ENCODE data around the gene SP9. TPM values are rescaled to one million over a fixed set of nuclear protein-coding genes. Genes with fewer than 3 reads are reported as not detected.
"Not testable (repeated sequence)": the region's sequence is repeated elsewhere in the genome, so short reads cannot be mapped to it uniquely, and the experiment has no call there.

SP9 gene
- total and polyA plus RNA-seq, 4 donors: not detected

GRCh38 chr2:174350018-174350417, 15.3 kb downstream of the SP9 start:
- peak in 1 of 3 donors; percentile 19 for DNase-seq
- Histone ChIP-seq H3K36me3 (ENCODE audit: control insufficient read depth in 4 of 4, insufficient read depth in 4 of 4, low read length in 4 of 4) (peaks cover 6 to 14% (median 10%) of the 10 kb centered on the region in 4 donors), H3K9ac (ENCODE audit: insufficient read depth in 1 of 2, low read length in 2 of 2) (no peak overlapping the region), H3K27ac (ENCODE audit: low read depth in 1 of 2, low read length in 1 of 2) (no peak overlapping the region), H3K4me1 (ENCODE audit: control insufficient read depth in 5 of 5, insufficient read depth in 5 of 5, low read length in 5 of 5) (no peaks in the 10 kb centered on the region), H3K4me3 (no peak overlapping the region), H3K9me3 (ENCODE audit: control insufficient read depth in 4 of 4, insufficient read depth in 3 of 4, low read length in 3 of 4) (no peaks in the 10 kb centered on the region), H3K27me3 (ENCODE audit: control insufficient read depth in 3 of 3, insufficient read depth in 3 of 3, low read length in 2 of 3) (peaks cover 0 to 6% (median 5%) of the 10 kb centered on the region in 3 donors)
- no peak for ATAC-seq (ENCODE audit: insufficient read depth, low FRiP score)
- WGBS, 2 donors: 86 to 90% methylated on average over 2 of the region's 2 CpGs
- TF ChIP-seq CTCF (IDR thresholded peaks at IDR 0.05; ENCODE audit: control extremely low read depth, extremely low read depth): no peak

- H3K27me3 ChIP-seq (ENCODE audit: control insufficient read depth in 3 of 3, insufficient read depth in 3 of 3, low read length in 2 of 3): no peaks in the 10 kb centered on the region
- ATAC-seq (ENCODE audit: insufficient read depth, low FRiP score): no peak
- H3K9me3 ChIP-seq (ENCODE audit: control insufficient read depth in 4 of 4, insufficient read depth in 3 of 4, low read length in 3 of 4): no peaks in the 10 kb centered on the region
- H3K4me1 ChIP-seq (ENCODE audit: control insufficient read depth in 5 of 5, insufficient read depth in 5 of 5, low read length in 5 of 5): no peaks in the 10 kb centered on the region
- 96 to 97% methylated on average over 2 of the region's 2 CpGs for WGBS, 2 donors
- no peak overlapping the region for H3K27ac ChIP-seq (ENCODE audit: low read depth in 1 of 2, low read length in 1 of 2)
- TF ChIP-seq CTCF (IDR thresholded peaks at IDR 0.05; ENCODE audit: control extremely low read depth, extremely low read depth): no peak
- no peak for DNase-seq
- H3K9ac ChIP-seq (ENCODE audit: insufficient read depth in 1 of 2, low read length in 2 of 2): no peak overlapping the region
- peaks cover 6 to 14% (median 10%) of the 10 kb centered on the region in 4 donors for H3K36me3 ChIP-seq (ENCODE audit: control insufficient read depth in 4 of 4, insufficient read depth in 4 of 4, low read length in 4 of 4)
- no peak overlapping the region for H3K4me3 ChIP-seq
These were observed 15.9 kb downstream of the SP9 start for GRCh38 chr2:174350593-174351181.

GRCh38 chr2:174353004-174353403, 18.2 kb downstream of the SP9 start:
- H3K27ac ChIP-seq (ENCODE audit: low read depth in 1 of 2, low read length in 1 of 2): no peak overlapping the region
- H3K9me3 ChIP-seq (ENCODE audit: control insufficient read depth in 4 of 4, insufficient read depth in 3 of 4, low read length in 3 of 4): no peaks in the 10 kb centered on the region
- DNase-seq (no peak), ATAC-seq (ENCODE audit: insufficient read depth, low FRiP score) (no peak)
- H3K27me3 ChIP-seq (ENCODE audit: control insufficient read depth in 3 of 3, insufficient read depth in 3 of 3, low read length in 2 of 3): no peaks in the 10 kb centered on the region
- peaks cover 0 to 3% (median 0%) of the 10 kb centered on the region in 5 donors for H3K4me1 ChIP-seq (ENCODE audit: control insufficient read depth in 5 of 5, insufficient read depth in 5 of 5, low read length in 5 of 5)
- TF ChIP-seq CTCF (IDR thresholded peaks at IDR 0.05; ENCODE audit: control extremely low read depth, extremely low read depth): no peak
- no peak overlapping the region for H3K9ac ChIP-seq (ENCODE audit: insufficient read depth in 1 of 2, low read length in 2 of 2)
- 97 to 98% methylated on average over 1 of the region's 1 CpG for WGBS, 2 donors
- no peak overlapping the region for H3K4me3 ChIP-seq
- H3K36me3 ChIP-seq (ENCODE audit: control insufficient read depth in 4 of 4, insufficient read depth in 4 of 4, low read length in 4 of 4): peaks cover 7 to 12% (median 10%) of the 10 kb centered on the region in 4 donors

GRCh38 chr2:174356347-174356746, 21.6 kb downstream of the SP9 start:
- H3K9me3 ChIP-seq (ENCODE audit: control insufficient read depth in 4 of 4, insufficient read depth in 3 of 4, low read length in 3 of 4): no peaks in the 10 kb centered on the region
- no peak overlapping the region for H3K27ac ChIP-seq (ENCODE audit: low read depth in 1 of 2, low read length in 1 of 2)
- no peak for TF ChIP-seq CTCF (IDR thresholded peaks at IDR 0.05; ENCODE audit: control extremely low read depth, extremely low read depth)
- H3K36me3 ChIP-seq (ENCODE audit: control insufficient read depth in 4 of 4, insufficient read depth in 4 of 4, low read length in 4 of 4): peaks cover 0 to 5% (median 3%) of the 10 kb centered on the region in 4 donors
- WGBS, 2 donors: 86 to 96% methylated on average over 2 of the region's 2 CpGs
- ATAC-seq (ENCODE audit: insufficient read depth, low FRiP score): no peak
- no peak for DNase-seq
- no peak overlapping the region for H3K4me3 ChIP-seq
- H3K9ac ChIP-seq (ENCODE audit: insufficient read depth in 1 of 2, low read length in 2 of 2): no peak overlapping the region
- no peaks in the 10 kb centered on the region for H3K27me3 ChIP-seq (ENCODE audit: control insufficient read depth in 3 of 3, insufficient read depth in 3 of 3, low read length in 2 of 3)
- H3K4me1 ChIP-seq (ENCODE audit: control insufficient read depth in 5 of 5, insufficient read depth in 5 of 5, low read length in 5 of 5): peaks cover 0 to 3% (median 0%) of the 10 kb centered on the region in 5 donors

- H3K27me3 ChIP-seq (ENCODE audit: control insufficient read depth in 3 of 3, insufficient read depth in 3 of 3, low read length in 2 of 3); DNase-seq; H3K9me3 ChIP-seq (ENCODE audit: control insufficient read depth in 4 of 4, insufficient read depth in 3 of 4, low read length in 3 of 4); H3K9ac ChIP-seq (ENCODE audit: insufficient read depth in 1 of 2, low read length in 2 of 2); H3K4me1 ChIP-seq (ENCODE audit: control insufficient read depth in 5 of 5, insufficient read depth in 5 of 5, low read length in 5 of 5); H3K4me3 ChIP-seq; H3K27ac ChIP-seq (ENCODE audit: low read depth in 1 of 2, low read length in 1 of 2); ATAC-seq (ENCODE audit: insufficient read depth, low FRiP score): not testable (repeated sequence)
- peaks cover 9 to 13% (median 11%) of the 10 kb centered on the region in 4 donors for H3K36me3 ChIP-seq (ENCODE audit: control insufficient read depth in 4 of 4, insufficient read depth in 4 of 4, low read length in 4 of 4)
- 92 to 97% methylated on average over 4 of the region's 4 CpGs for WGBS, 2 donors
These were observed 24.9 kb downstream of the SP9 start for GRCh38 chr2:174359663-174360062.

Data from lung (tissue), 12 donors.